Gastrocnemius medialis (tissue), 4 donors: ENCODE measurements around the gene RNF113B. TPM values are rescaled to one million over a fixed set of nuclear protein-coding genes. Genes with fewer than 3 reads are reported as not detected.

Source experiments
- ATAC-seq, 2 donors: fragments of 150-250 bp; one replicate each; pipeline ENCODE4 v1.9.1; 2016
- DNase-seq, 2 donors: peaks; one replicate each; pipeline ENCODE4 v3.0.0-alpha.2; 2019
- H3K27ac ChIP-seq, 4 donors: fragments of 200-600 bp; sonication (generic); 1 replicate in 1 of 4; 2 replicates in 3 of 4; pipeline ENCODE4 v1.5.1; 2016 to 2018; ENCODE audit warnings: mild to moderate bottlenecking in 2 of 4, moderate library complexity in 1 of 4
- H3K27me3 ChIP-seq, 3 donors: fragments of 200-600 bp; sonication (generic) in 2 of 3; 1 replicate in 1 of 3; 2 replicates in 2 of 3; pipeline versions ENCODE4 v1.5.1 to v1.6.0; 2016 to 2019; ENCODE audit warnings: mild to moderate bottlenecking in 1 of 3, moderate library complexity in 1 of 3
- H3K36me3 ChIP-seq, 2 donors: fragments of 200-600 bp; sonication (generic) in 1 of 2; one replicate each; pipeline ENCODE4 v1.5.1; 2017 to 2018
- H3K4me1 ChIP-seq, 2 donors: fragments of 200-600 bp; sonication (generic) in 1 of 2; one replicate each; pipeline ENCODE4 v1.5.1; 2016 to 2017; ENCODE audit warnings: mild to moderate bottlenecking in 2 of 2
- H3K4me3 ChIP-seq, 4 donors: fragments of 200-600 bp; sonication (generic) in 3 of 4; 1 replicate in 1 of 4; 2 replicates in 3 of 4; pipeline ENCODE4 v1.5.1; 2016 to 2019; ENCODE audit warnings: mild to moderate bottlenecking in 2 of 4
- H3K9me3 ChIP-seq, 3 donors: fragments of 200-600 bp; sonication (generic) in 2 of 3; 1 replicate in 1 of 3; 2 replicates in 2 of 3; pipeline ENCODE4 v1.5.1; 2016 to 2019
- CTCF ChIP-seq, 5 experiments: fragments of 450-650 bp in 3 of 5; fragments of 200-600 bp in 2 of 5; sonication (generic) in 2 of 5; IDR thresholded peaks in 4 of 5; conservative IDR thresholded peaks in 1 of 5; 1 replicate in 4 of 5; 2 replicates in 1 of 5; pipeline ENCODE4 v1.5.1; 2016 to 2019; ENCODE audit warnings: antibody characterized with exemption in 5 of 5, mild to moderate bottlenecking in 3 of 5, moderate library complexity in 3 of 5
- POLR2A ChIP-seq, 2 donors: fragments of 450-650 bp; IDR thresholded peaks; one replicate each; pipeline ENCODE4 v1.6.1; 2017; ENCODE audit warnings: antibody characterized with exemption in 2 of 2, mild to moderate bottlenecking in 2 of 2, moderate library complexity in 2 of 2
- in situ Hi-C, 4 donors: fragments of 200-750 bp; cut with MboI; loops; one replicate each; pipeline versions ENCODE4 v1.15.0 to v1.8.0; 2017; ENCODE audit warnings: low sequenced_read_pairs in 4 of 4
- intact Hi-C: fragments of 100-400 bp; cut with DNase I; formaldehyde crosslinking; loops from one replicate; pipeline ENCODE4 v1.15.1; 2023; ENCODE audit warnings: low total_unique reads
- total RNA-seq, 4 donors: library from RNA; depleted of rRNA; stranded (reverse); fragments of >200 nt; gene quantifications; one replicate each; pipeline versions ENCODE4 v1.1.0 to v1.2.3, GENCODE V29; 2016

RNF113B gene
- total RNA-seq, 4 donors from 2014 or later = not detected

- no peak for ATAC-seq
- Histone ChIP-seq H3K9me3 (peaks cover 0 to 5% (median 0%) of the 10 kb centered on the region in 3 donors), H3K4me1 (peaks cover 6 to 9% of the 10 kb centered on the region in 2 donors), H3K27me3 (no peaks in the 10 kb centered on the region), H3K36me3 (no peaks in the 10 kb centered on the region), H3K27ac (no peak overlapping the region), H3K4me3 (no peak overlapping the region)
- intact Hi-C loops = no loop called here
- in situ Hi-C loops = no loop called here
- DNase-seq = no peak
- TF ChIP-seq POLR2A (IDR thresholded peaks at IDR 0.05) (no peak), CTCF (IDR thresholded peaks at IDR 0.05 in 4 of 5, conservative IDR thresholded peaks at IDR 0.05 in 1 of 5) (no peak)
These were observed 26.7 kb upstream of the RNF113B start for GRCh38 chr13:98203646-98204326.

- Histone ChIP-seq H3K27me3 (no peaks in the 10 kb centered on the region), H3K36me3 (no peaks in the 10 kb centered on the region), H3K4me3 (no peak overlapping the region), H3K9me3 (peaks cover 0 to 5% (median 0%) of the 10 kb centered on the region in 3 donors), H3K27ac (no peak overlapping the region), H3K4me1 (peaks cover 2 to 6% of the 10 kb centered on the region in 2 donors)
- intact Hi-C loops = no loop called here
- ATAC-seq (no peak), DNase-seq (no peak)
- TF ChIP-seq CTCF (IDR thresholded peaks at IDR 0.05 in 4 of 5, conservative IDR thresholded peaks at IDR 0.05 in 1 of 5) (no peak), POLR2A (IDR thresholded peaks at IDR 0.05) (no peak)
- in situ Hi-C loops = no loop called here
These were observed 24.9 kb upstream of the RNF113B start for GRCh38 chr13:98201984-98202383.

GRCh38 chr13:98201189-98201588 is 24.1 kb upstream of the RNF113B start:
- ATAC-seq = no peak
- intact Hi-C loops (no loop called here), in situ Hi-C loops (no loop called here)

GRCh38 chr13:98200211-98200878 is 23.3 kb upstream of the RNF113B start:
- peaks cover 0 to 6% of the 10 kb centered on the region in 2 donors for H3K4me1 ChIP-seq
- ATAC-seq = no peak
- no peaks in the 10 kb centered on the region for H3K27me3 ChIP-seq
- no peaks in the 10 kb centered on the region for H3K9me3 ChIP-seq
- no peak for DNase-seq
- TF ChIP-seq CTCF (IDR thresholded peaks at IDR 0.05 in 4 of 5, conservative IDR thresholded peaks at IDR 0.05 in 1 of 5) = no peak
- no peak for TF ChIP-seq POLR2A (IDR thresholded peaks at IDR 0.05)
- intact Hi-C loops = no loop called here
- in situ Hi-C loops = no loop called here
- no peaks in the 10 kb centered on the region for H3K36me3 ChIP-seq
- H3K4me3 ChIP-seq = no peak overlapping the region
- H3K27ac ChIP-seq = no peak overlapping the region

More at GRCh38 chr13:98201189-98201588, 24.1 kb upstream of the RNF113B start:
- peaks cover 0 to 6% of the 10 kb centered on the region in 2 donors for H3K4me1 ChIP-seq
- H3K4me3 ChIP-seq = no peak overlapping the region
- no peak overlapping the region for H3K27ac ChIP-seq
- H3K9me3 ChIP-seq = peaks cover 0 to under 1% (median 0%) of the 10 kb centered on the region in 3 donors
- TF ChIP-seq POLR2A (IDR thresholded peaks at IDR 0.05) (no peak), CTCF (IDR thresholded peaks at IDR 0.05 in 4 of 5, conservative IDR thresholded peaks at IDR 0.05 in 1 of 5) (no peak)
- H3K36me3 ChIP-seq = no peaks in the 10 kb centered on the region
- no peak for DNase-seq
- no peaks in the 10 kb centered on the region for H3K27me3 ChIP-seq
